ENCODE measurements around the gene ATCAY.

ATCAY gene

DNA sequence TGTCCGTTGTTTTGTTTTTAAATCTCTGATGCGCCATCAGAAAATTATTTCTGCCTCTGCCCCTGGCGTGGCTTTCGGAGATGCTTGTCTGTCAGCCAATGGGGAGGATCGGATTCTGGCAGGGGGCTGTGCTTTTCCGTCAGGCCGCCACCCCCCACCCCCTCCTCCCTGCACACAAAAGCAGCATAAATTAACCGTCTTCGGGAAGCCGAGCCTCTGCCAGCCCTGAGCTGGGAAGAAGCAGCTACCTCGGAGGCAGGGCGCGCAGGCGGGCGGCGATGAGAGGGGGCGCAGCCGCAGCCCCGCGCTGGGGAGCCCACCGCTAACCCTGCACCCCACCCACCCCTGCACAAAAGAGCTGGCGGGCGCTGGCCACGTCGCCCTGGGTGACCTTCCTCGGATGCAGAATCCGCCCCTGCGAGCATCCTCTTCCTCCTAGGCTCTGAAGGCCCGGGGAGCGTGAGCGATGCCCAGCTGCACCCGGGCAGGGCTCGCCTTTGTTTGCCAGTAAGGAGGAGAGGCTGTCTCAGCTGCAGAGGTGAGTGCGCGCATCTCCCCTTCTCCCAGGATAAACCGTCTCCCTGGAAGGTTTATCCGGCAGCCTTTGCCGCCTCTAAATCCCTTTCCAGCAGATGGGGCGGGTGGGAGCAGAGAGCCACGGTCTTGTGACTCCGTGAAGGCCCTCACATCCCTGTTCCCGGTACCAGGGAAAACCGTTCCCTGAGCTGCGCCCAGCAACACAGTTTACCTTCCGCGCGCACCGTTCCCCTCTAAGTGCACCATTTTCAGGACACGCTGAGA, at the start of gene ATCAY:
Gene ATCAY, plus strand, starts transcription at position 215 of the 801 bp plus-strand sequence. CDS start 5,083 bp downstream, outside the sequence.
- DNase-seq (ENCODE audit: low read depth, low spot score), result no peak
- in situ Hi-C loops (cut with HindIII; ENCODE audit: low sequenced_read_pairs), result no loop called here
- H3K4me3 ChIP-seq (ENCODE audit: low read depth, low read length), result no peak within 1 kb of the TSS
- TF ChIP-seq, protein P1, sequence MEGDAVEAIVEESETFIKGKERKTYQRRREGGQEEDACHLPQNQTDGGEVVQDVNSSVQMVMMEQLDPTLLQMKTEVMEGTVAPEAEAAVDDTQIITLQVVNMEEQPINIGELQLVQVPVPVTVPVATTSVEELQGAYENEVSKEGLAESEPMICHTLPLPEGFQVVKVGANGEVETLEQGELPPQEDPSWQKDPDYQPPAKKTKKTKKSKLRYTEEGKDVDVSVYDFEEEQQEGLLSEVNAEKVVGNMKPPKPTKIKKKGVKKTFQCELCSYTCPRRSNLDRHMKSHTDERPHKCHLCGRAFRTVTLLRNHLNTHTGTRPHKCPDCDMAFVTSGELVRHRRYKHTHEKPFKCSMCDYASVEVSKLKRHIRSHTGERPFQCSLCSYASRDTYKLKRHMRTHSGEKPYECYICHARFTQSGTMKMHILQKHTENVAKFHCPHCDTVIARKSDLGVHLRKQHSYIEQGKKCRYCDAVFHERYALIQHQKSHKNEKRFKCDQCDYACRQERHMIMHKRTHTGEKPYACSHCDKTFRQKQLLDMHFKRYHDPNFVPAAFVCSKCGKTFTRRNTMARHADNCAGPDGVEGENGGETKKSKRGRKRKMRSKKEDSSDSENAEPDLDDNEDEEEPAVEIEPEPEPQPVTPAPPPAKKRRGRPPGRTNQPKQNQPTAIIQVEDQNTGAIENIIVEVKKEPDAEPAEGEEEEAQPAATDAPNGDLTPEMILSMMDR (IDR thresholded peaks at IDR 0.05; ENCODE audit: low read depth, low read length), result no peak

GRCh38 chr19:3831601-3832000, 48.9 kb upstream of the ATCAY start:
- no peak for DNase-seq (ENCODE audit: low read depth, low spot score)
- TF ChIP-seq, protein P1 (IDR thresholded peaks at IDR 0.05; ENCODE audit: low read depth, low read length), result no peak
- in situ Hi-C loops (cut with HindIII; ENCODE audit: low sequenced_read_pairs), result no loop called here
- H3K4me3 ChIP-seq (ENCODE audit: low read depth, low read length), result no peak overlapping the region

GRCh38 chr19:3832001-3832400, 48.5 kb upstream of the ATCAY start:
- TF ChIP-seq, protein P1 (IDR thresholded peaks at IDR 0.05; ENCODE audit: low read depth, low read length), result no peak
- in situ Hi-C loops (cut with HindIII; ENCODE audit: low sequenced_read_pairs), result no loop called here
- no peak for DNase-seq (ENCODE audit: low read depth, low spot score)
- no peak overlapping the region for H3K4me3 ChIP-seq (ENCODE audit: low read depth, low read length)

DNA sequence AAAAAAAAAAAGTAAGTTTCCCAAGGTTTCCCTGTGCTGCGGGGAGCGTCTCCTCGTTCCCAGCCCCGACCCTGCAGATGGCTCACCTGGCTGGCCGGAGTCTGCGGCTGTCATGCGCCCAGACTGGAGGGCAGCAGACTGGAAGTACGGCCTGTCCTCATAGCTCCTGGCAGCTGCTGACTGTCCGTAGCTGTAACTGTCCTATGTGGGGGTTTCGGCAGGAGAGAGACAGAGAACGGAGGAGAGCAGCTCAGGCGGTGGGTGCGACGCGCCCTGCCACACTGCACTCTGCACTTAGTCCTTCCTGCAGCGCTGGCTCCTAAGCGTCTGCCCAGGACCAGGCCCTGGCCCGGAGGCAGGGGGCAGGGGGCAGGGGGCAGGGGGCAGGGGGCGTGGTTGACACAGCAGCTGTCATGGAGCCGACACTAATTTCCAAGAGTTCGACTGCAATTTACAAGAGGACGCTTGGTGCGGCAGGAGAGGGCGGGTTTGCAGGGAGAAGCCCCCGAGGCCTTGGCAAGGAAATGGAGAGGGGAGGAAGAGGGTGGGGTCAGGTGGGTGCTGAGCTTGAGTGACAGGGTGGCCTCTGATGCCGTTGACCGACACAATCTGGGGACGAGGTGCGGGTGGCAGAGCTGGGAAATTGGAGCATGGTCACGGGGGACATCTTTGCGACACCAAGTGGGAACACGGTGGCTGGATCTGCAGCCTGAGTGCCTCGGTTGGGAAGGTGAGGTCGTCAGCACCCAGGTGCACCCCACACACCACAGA, 46.7 kb upstream of the ATCAY start:
- H3K4me3 ChIP-seq (ENCODE audit: low read depth, low read length), result no peak overlapping the region

DNA sequence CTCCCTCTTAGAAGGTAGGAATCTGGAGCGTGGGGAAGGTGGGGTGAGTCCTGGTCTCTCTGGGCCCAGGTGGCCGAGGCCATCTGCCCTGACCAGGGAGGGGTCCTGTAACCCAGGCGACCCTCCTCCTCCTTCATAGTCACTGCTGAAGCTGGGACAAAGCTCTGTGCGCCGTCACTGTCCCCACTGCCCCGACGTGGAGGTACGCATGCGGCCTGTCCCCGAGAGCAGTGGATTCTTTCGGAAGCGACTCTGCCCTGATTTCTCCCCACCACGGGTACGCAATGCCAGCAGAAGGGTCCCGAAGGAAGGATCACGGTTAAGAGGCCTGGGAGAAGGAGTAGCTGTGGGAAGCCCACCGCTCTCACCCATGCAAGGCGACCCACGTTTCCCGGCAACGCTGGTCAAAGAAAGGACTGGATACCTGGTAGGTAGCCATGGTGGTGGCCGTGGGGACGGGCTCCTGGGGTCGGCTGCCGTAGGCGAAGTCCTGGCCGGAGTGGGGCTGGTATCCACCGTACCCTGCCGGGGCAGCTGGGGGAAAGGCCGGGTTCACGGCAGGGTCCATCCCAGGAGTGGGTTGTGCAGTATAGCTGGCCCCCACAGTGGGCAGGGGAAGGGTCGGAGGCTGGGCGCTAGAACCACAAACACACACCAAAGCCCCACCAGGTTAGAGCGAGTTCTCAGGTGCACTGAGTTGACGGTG, 46.0 kb upstream of the ATCAY start:
- in situ Hi-C loops (cut with HindIII; ENCODE audit: low sequenced_read_pairs), result no loop called here
- DNase-seq (ENCODE audit: low read depth, low spot score), result no peak
- TF ChIP-seq, protein P1 (IDR thresholded peaks at IDR 0.05; ENCODE audit: low read depth, low read length), result no peak
- no peak overlapping the region for H3K4me3 ChIP-seq (ENCODE audit: low read depth, low read length)

More for the DNA sequence above, 46.7 kb upstream of the ATCAY start:
- DNase-seq (ENCODE audit: low read depth, low spot score), result no peak
- in situ Hi-C loops (cut with HindIII; ENCODE audit: low sequenced_read_pairs), result no loop called here
- TF ChIP-seq, protein P1 (IDR thresholded peaks at IDR 0.05; ENCODE audit: low read depth, low read length), result no peak

GRCh38 chr19:3835055-3835435, 45.4 kb upstream of the ATCAY start:
- H3K4me3 ChIP-seq (ENCODE audit: low read depth, low read length), result no peak overlapping the region
- in situ Hi-C loops (cut with HindIII; ENCODE audit: low sequenced_read_pairs), result no loop called here
- TF ChIP-seq, protein P1 (IDR thresholded peaks at IDR 0.05; ENCODE audit: low read depth, low read length), result no peak
- DNase-seq (ENCODE audit: low read depth, low spot score), result no peak

Measured in astrocyte of the spinal cord (primary cell).